ENCODE data around the gene NPY1R.

NPY1R gene

DNA sequence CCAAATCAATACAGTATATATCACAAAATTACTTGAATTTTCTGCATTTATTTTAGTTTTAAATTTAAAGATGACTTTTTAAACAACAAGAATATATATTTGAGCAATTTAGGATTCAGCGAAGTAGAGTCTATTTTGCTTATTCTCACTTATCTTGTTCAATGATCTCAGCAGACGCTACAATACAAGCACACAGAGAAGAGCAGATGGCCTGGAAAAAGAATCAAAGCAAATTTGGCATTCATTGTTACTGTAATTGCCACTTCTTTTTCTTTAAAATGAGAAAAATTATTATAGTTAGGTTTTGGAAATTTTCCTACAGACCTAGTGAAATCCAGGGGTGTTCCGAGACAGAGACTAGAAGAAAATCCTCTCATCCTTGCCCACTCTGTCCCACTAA is 57.5 kb downstream of the NPY1R start:
- no peak for DNase-seq

Measured in NCI-H1105 (cell line).